Activated T-cell treated with anti-CD3 and anti-CD28 coated beads, Interleukin-2, amount 50 U/mL, for 72 hours (primary cell): ENCODE data around the gene FAM13A. TPM values are rescaled to one million over a fixed set of nuclear protein-coding genes. Genes with fewer than 3 reads are reported as not detected.

ENCODE experiments used
- ATAC-seq, 2 donors: fragments of 150-1000 bp; cut with Tn5 transposase; replicated peaks in 1 of 2; 2 replicates each; pipeline ENCODE4 v1.10.0; 2021; ENCODE audit warnings: moderate library complexity in 2 of 2, mild to moderate bottlenecking in 1 of 2
- DNase-seq, 2 donors: peaks; one replicate each; pipeline ENCODE4 v3.0.0; 2021 to 2022; ENCODE audit warnings: mixed read lengths in 1 of 2
- H3K27ac Mint-ChIP-seq: one replicate; pipeline ENCODE4 v1.8.0; 2022; ENCODE audit warnings: mild to moderate bottlenecking, moderate library complexity, mixed read lengths
- H3K27me3 Mint-ChIP-seq: one replicate; pipeline ENCODE4 v1.8.0; 2022; ENCODE audit warnings: low read depth, mixed read lengths
- H3K36me3 Mint-ChIP-seq, 2 donors: one replicate each; pipeline ENCODE4 v1.8.0; 2022; ENCODE audit warnings: mixed read lengths in 2 of 2, mild to moderate bottlenecking in 1 of 2; ENCODE audit not compliant: insufficient read depth in 2 of 2
- H3K4me1 Mint-ChIP-seq: one replicate; pipeline ENCODE4 v1.8.0; 2022; ENCODE audit warnings: low read depth, mixed read lengths
- H3K4me3 Mint-ChIP-seq, 2 donors: one replicate each; pipeline ENCODE4 v1.8.0; 2022; ENCODE audit warnings: mild to moderate bottlenecking in 2 of 2, mixed read lengths in 2 of 2, moderate library complexity in 2 of 2
- H3K9me3 Mint-ChIP-seq, 2 donors: one replicate each; pipeline ENCODE4 v1.8.0; 2022; ENCODE audit warnings: mixed read lengths in 2 of 2
- total RNA-seq, 2 donors: library from RNA; stranded (reverse); gene quantifications; one replicate each; pipeline ENCODE4 v1.2.3, GENCODE V29; 2022

Gene FAM13A
- total RNA-seq, 2 donors from 2014 or later: 4.4 to 5.9 TPM

GRCh38 chr4:88825931-88826330 lies 231.1 kb downstream of the FAM13A start:
- Mint-ChIP-seq H3K27ac (no peak overlapping the region), H3K9me3 (no peaks in the 10 kb centered on the region), H3K27me3 (no peaks in the 10 kb centered on the region), H3K4me3 (no peak overlapping the region), H3K36me3 (no peaks in the 10 kb centered on the region), H3K4me1 (peaks cover 21% of the 10 kb centered on the region)
- ATAC-seq: no peak
- DNase-seq: no peak

GRCh38 chr4:88823058-88823919 lies 233.7 kb downstream of the FAM13A start:
- H3K27ac Mint-ChIP-seq: peak overlapping the region; percentile 69
- ATAC-seq (peak; percentile 94 to 98), DNase-seq (peak; percentile 66 to 68)
- peak overlapping the region; percentile 93 to 98 for H3K4me3 Mint-ChIP-seq
- peaks cover 45% of the 10 kb centered on the region for H3K4me1 Mint-ChIP-seq
- no peaks in the 10 kb centered on the region for H3K36me3 Mint-ChIP-seq
- no peaks in the 10 kb centered on the region for H3K27me3 Mint-ChIP-seq
- H3K9me3 Mint-ChIP-seq: no peaks in the 10 kb centered on the region

- DNase-seq: no peak
- Mint-ChIP-seq H3K4me1 (peaks cover 52% of the 10 kb centered on the region), H3K27ac (peak overlapping the region; percentile 45), H3K27me3 (no peaks in the 10 kb centered on the region), H3K4me3 (peak overlapping the region; percentile 93 to 98), H3K9me3 (no peaks in the 10 kb centered on the region), H3K36me3 (no peaks in the 10 kb centered on the region)
- ATAC-seq: no peak
These were observed 234.8 kb downstream of the FAM13A start for GRCh38 chr4:88822034-88822789.

- H3K27ac Mint-ChIP-seq: no peak overlapping the region
- peak overlapping the region; percentile 27 to 47 for H3K4me3 Mint-ChIP-seq
- DNase-seq: no peak
- H3K27me3 Mint-ChIP-seq: no peaks in the 10 kb centered on the region
- H3K9me3 Mint-ChIP-seq: no peaks in the 10 kb centered on the region
- no peaks in the 10 kb centered on the region for H3K36me3 Mint-ChIP-seq
- ATAC-seq: no peak
- peaks cover 52% of the 10 kb centered on the region for H3K4me1 Mint-ChIP-seq
These were observed 235.5 kb downstream of the FAM13A start for GRCh38 chr4:88821522-88821921.

- DNase-seq: no peak
- Mint-ChIP-seq H3K4me1 (peaks cover 52% of the 10 kb centered on the region), H3K9me3 (no peaks in the 10 kb centered on the region), H3K4me3 (peak overlapping the region; percentile 37 to 75), H3K27ac (no peak overlapping the region), H3K27me3 (no peaks in the 10 kb centered on the region), H3K36me3 (no peaks in the 10 kb centered on the region)
- no peak for ATAC-seq
These were observed 236.1 kb downstream of the FAM13A start for GRCh38 chr4:88820698-88821415.

GRCh38 chr4:88819818-88820697 lies 236.9 kb downstream of the FAM13A start:
- Mint-ChIP-seq H3K9me3 (no peaks in the 10 kb centered on the region), H3K27me3 (no peaks in the 10 kb centered on the region), H3K4me3 (peak overlapping the region; percentile 37 to 75), H3K27ac (no peak overlapping the region), H3K4me1 (peaks cover 56% of the 10 kb centered on the region), H3K36me3 (no peaks in the 10 kb centered on the region)
- no peak for ATAC-seq
- no peak for DNase-seq

GRCh38 chr4:88818631-88819470 lies 238.1 kb downstream of the FAM13A start:
- ATAC-seq: peak; percentile 29 to 33
- Mint-ChIP-seq H3K4me1 (peaks cover 63% of the 10 kb centered on the region), H3K9me3 (no peaks in the 10 kb centered on the region), H3K4me3 (peak overlapping the region; percentile 25 to 41), H3K27me3 (no peaks in the 10 kb centered on the region), H3K36me3 (no peaks in the 10 kb centered on the region), H3K27ac (no peak overlapping the region)
- DNase-seq: peak; percentile 26 to 45

- Mint-ChIP-seq H3K4me3 (no peak overlapping the region), H3K36me3 (no peaks in the 10 kb centered on the region), H3K9me3 (no peaks in the 10 kb centered on the region), H3K27ac (no peak overlapping the region), H3K27me3 (no peaks in the 10 kb centered on the region), H3K4me1 (peaks cover 52% of the 10 kb centered on the region)
- ATAC-seq (no peak), DNase-seq (no peak)
These were observed 239.2 kb downstream of the FAM13A start for GRCh38 chr4:88817740-88818139.

GRCh38 chr4:88816360-88816759 lies 240.6 kb downstream of the FAM13A start:
- H3K27ac Mint-ChIP-seq: no peak overlapping the region
- H3K9me3 Mint-ChIP-seq: no peaks in the 10 kb centered on the region
- H3K36me3 Mint-ChIP-seq: no peaks in the 10 kb centered on the region
- DNase-seq: no peak
- H3K4me3 Mint-ChIP-seq: no peak overlapping the region
- H3K4me1 Mint-ChIP-seq: peaks cover 45% of the 10 kb centered on the region
- no peaks in the 10 kb centered on the region for H3K27me3 Mint-ChIP-seq
- no peak for ATAC-seq

- H3K27ac Mint-ChIP-seq: no peak overlapping the region
- H3K27me3 Mint-ChIP-seq: no peaks in the 10 kb centered on the region
- peaks cover 27% of the 10 kb centered on the region for H3K4me1 Mint-ChIP-seq
- H3K4me3 Mint-ChIP-seq: no peak overlapping the region
- ATAC-seq (no peak), DNase-seq (no peak)
- no peaks in the 10 kb centered on the region for H3K9me3 Mint-ChIP-seq
- H3K36me3 Mint-ChIP-seq: no peaks in the 10 kb centered on the region
These were observed 242.9 kb downstream of the FAM13A start for GRCh38 chr4:88814043-88814617.

- no peak for DNase-seq
- Mint-ChIP-seq H3K36me3 (no peaks in the 10 kb centered on the region), H3K9me3 (no peaks in the 10 kb centered on the region), H3K4me1 (peaks cover 16% of the 10 kb centered on the region), H3K27ac (no peak overlapping the region), H3K27me3 (no peaks in the 10 kb centered on the region), H3K4me3 (no peak overlapping the region)
- ATAC-seq: no peak
These were observed 244.0 kb downstream of the FAM13A start for GRCh38 chr4:88813013-88813412.
